ENCODE results near the gene LGALS3BP. TPM values are rescaled to one million over a fixed set of nuclear protein-coding genes. Genes with fewer than 3 reads are reported as not detected.

The LGALS3BP gene
- total and polyA plus RNA-seq, 2 of the 13 experiments (the other 11 are each of a cell fraction or from before 2014, with no cell fraction given), result 137 to 332 TPM

DNA sequence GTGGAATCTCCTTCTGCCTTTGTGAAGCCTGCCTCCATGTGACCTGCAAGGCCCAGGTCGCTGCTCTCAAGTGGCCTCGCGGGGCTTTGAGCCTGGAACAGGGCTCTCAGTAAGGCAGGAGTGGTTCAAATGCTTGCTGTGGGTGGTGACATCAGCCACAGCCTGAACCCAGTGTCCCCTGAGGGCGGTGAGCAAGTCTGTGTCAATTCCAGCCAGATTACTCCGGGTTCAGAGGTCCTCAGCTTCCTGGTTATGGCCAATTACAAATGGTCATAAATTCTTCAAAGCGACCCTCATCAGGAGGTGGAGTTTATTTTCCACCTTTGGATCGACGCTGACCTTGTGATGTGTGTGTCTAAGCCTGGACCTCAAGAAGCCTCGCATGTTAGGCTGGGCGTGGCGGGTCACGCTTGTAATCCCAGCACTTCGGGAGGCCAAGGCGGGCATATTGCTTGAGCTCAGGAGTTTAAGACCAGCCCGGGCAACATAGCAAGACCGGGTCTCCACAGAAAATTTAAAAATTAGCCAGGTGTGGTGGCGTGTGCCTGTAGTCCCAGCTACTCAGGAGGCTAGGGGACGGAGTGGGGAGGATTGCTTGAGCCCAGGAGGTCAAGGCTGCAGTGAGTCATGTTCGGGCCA lies 17.3 kb downstream of the LGALS3BP start (continued):
- TF ChIP-seq, protein P1, sequence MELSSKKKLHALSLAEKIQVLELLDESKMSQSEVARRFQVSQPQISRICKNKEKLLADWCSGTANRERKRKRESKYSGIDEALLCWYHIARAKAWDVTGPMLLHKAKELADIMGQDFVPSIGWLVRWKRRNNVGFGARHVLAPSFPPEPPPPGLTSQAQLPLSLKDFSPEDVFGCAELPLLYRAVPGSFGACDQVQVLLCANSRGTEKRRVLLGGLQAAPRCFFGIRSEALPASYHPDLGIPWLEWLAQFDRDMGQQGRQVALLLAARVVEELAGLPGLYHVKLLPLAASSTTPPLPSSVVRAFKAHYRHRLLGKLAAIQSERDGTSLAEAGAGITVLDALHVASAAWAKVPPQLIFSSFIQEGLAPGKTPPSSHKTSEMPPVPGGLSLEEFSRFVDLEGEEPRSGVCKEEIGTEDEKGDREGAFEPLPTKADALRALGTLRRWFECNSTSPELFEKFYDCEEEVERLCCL (CRISPR knock-in tag; IDR thresholded peaks at IDR 0.05; ENCODE audit: borderline replicate concordance), result no peak
- TF ChIP-seq ADNP (CRISPR knock-in tag; IDR thresholded peaks at IDR 0.05) (peak; percentile 11; the same call in 1 of the 2 replicates), SALL1 (CRISPR knock-in tag; IDR thresholded peaks at IDR 0.05) (peak; percentile 99), NCOA1 (CRISPR knock-in tag; IDR thresholded peaks at IDR 0.05) (no peak), ZC3H13 (CRISPR knock-in tag; IDR thresholded peaks at IDR 0.05) (no peak), CHCHD3 (CRISPR knock-in tag; IDR thresholded peaks at IDR 0.05) (no peak), ZNF101 (CRISPR knock-in tag; IDR thresholded peaks at IDR 0.05; ENCODE audit: borderline replicate concordance, low read depth) (no peak), SRF (IDR thresholded peaks at IDR 0.05; ENCODE audit: low read depth, low read length) (0 out of 2 replicates have a peak, but pooled peaks have one; percentile 40), ZNF326 (CRISPR knock-in tag; IDR thresholded peaks at IDR 0.05; ENCODE audit: borderline replicate concordance) (no peak), ZNF746 (CRISPR knock-in tag; IDR thresholded peaks at IDR 0.05) (peak; percentile 51; the same call in 1 of the 2 replicates), ASH2L (IDR thresholded peaks at IDR 0.05; ENCODE audit: insufficient read length, low read depth, low read length) (peak; percentile 78), ZNF550 (CRISPR knock-in tag; IDR thresholded peaks at IDR 0.05; ENCODE audit: borderline replicate concordance) (no peak), ZNF274 (CRISPR knock-in tag; IDR thresholded peaks at IDR 0.05) (no peak; the same call in 1 of the 2 replicates), ARNT2 (CRISPR knock-in tag; IDR thresholded peaks at IDR 0.05; ENCODE audit: low read depth) (peak; percentile 69; the same call in 1 of the 2 replicates)
- TF ChIP-seq, protein P2, sequence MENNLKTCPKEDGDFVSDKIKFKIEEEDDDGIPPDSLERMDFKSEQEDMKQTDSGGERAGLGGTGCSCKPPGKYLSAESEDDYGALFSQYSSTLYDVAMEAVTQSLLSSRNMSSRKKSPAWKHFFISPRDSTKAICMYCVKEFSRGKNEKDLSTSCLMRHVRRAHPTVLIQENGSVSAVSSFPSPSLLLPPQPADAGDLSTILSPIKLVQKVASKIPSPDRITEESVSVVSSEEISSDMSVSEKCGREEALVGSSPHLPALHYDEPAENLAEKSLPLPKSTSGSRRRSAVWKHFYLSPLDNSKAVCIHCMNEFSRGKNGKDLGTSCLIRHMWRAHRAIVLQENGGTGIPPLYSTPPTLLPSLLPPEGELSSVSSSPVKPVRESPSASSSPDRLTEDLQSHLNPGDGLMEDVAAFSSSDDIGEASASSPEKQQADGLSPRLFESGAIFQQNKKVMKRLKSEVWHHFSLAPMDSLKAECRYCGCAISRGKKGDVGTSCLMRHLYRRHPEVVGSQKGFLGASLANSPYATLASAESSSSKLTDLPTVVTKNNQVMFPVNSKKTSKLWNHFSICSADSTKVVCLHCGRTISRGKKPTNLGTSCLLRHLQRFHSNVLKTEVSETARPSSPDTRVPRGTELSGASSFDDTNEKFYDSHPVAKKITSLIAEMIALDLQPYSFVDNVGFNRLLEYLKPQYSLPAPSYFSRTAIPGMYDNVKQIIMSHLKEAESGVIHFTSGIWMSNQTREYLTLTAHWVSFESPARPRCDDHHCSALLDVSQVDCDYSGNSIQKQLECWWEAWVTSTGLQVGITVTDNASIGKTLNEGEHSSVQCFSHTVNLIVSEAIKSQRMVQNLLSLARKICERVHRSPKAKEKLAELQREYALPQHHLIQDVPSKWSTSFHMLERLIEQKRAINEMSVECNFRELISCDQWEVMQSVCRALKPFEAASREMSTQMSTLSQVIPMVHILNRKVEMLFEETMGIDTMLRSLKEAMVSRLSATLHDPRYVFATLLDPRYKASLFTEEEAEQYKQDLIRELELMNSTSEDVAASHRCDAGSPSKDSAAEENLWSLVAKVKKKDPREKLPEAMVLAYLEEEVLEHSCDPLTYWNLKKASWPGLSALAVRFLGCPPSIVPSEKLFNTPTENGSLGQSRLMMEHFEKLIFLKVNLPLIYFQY (CRISPR knock-in tag; IDR thresholded peaks at IDR 0.05; ENCODE audit: borderline replicate concordance), result peak; percentile 64; the same call in 1 of the 2 replicates
- TF ChIP-seq, protein P3, sequence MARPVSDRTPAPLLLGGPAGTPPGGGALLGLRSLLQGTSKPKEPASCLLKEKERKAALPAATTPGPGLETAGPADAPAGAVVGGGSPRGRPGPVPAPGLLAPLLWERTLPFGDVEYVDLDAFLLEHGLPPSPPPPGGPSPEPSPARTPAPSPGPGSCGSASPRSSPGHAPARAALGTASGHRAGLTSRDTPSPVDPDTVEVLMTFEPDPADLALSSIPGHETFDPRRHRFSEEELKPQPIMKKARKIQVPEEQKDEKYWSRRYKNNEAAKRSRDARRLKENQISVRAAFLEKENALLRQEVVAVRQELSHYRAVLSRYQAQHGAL (CRISPR knock-in tag; IDR thresholded peaks at IDR 0.05; ENCODE audit: not compliant biosample characterization), result no peak
- TF ChIP-seq, protein P4, sequence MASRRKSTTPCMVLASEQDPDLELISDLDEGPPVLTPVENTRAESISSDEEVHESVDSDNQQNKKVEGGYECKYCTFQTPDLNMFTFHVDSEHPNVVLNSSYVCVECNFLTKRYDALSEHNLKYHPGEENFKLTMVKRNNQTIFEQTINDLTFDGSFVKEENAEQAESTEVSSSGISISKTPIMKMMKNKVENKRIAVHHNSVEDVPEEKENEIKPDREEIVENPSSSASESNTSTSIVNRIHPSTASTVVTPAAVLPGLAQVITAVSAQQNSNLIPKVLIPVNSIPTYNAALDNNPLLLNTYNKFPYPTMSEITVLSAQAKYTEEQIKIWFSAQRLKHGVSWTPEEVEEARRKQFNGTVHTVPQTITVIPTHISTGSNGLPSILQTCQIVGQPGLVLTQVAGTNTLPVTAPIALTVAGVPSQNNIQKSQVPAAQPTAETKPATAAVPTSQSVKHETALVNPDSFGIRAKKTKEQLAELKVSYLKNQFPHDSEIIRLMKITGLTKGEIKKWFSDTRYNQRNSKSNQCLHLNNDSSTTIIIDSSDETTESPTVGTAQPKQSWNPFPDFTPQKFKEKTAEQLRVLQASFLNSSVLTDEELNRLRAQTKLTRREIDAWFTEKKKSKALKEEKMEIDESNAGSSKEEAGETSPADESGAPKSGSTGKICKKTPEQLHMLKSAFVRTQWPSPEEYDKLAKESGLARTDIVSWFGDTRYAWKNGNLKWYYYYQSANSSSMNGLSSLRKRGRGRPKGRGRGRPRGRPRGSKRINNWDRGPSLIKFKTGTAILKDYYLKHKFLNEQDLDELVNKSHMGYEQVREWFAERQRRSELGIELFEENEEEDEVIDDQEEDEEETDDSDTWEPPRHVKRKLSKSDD (CRISPR knock-in tag; IDR thresholded peaks at IDR 0.05; ENCODE audit: low read depth), result no peak
- TF ChIP-seq, protein P5, sequence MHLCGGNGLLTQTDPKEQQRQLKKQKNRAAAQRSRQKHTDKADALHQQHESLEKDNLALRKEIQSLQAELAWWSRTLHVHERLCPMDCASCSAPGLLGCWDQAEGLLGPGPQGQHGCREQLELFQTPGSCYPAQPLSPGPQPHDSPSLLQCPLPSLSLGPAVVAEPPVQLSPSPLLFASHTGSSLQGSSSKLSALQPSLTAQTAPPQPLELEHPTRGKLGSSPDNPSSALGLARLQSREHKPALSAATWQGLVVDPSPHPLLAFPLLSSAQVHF (CRISPR knock-in tag; IDR thresholded peaks at IDR 0.05), result no peak

Measured in HepG2 (cell line).